Activated CD4-positive, alpha-beta T cell treated with anti-CD3 and anti-CD28 coated beads, Interleukin-2, amount 50 U/mL, for 4 hours (primary cell): Measurements from ENCODE around the gene KLRF2.

Experiments used
- DNase-seq, 2 experiments: peaks; one replicate each; pipeline ENCODE4 v3.0.0-alpha.2; 2020

Gene KLRF2

GRCh38 chr12:9895215-9895971 lies 14.1 kb downstream of the KLRF2 start:
- no peak for DNase-seq

- DNase-seq, result no peak
These were observed 16.2 kb downstream of the KLRF2 start for GRCh38 chr12:9897535-9897934.

GRCh38 chr12:9899209-9899608 lies 17.9 kb downstream of the KLRF2 start:
- DNase-seq, result no peak

- no peak for DNase-seq
These were observed 19.6 kb downstream of the KLRF2 start for GRCh38 chr12:9900930-9901329.

- no peak for DNase-seq
These were observed 21.4 kb downstream of the KLRF2 start for GRCh38 chr12:9902539-9903228.

GRCh38 chr12:9906873-9907272 lies 25.6 kb downstream of the KLRF2 start:
- peak; percentile 7 to 10 for DNase-seq

GRCh38 chr12:9907769-9908168 lies 26.5 kb downstream of the KLRF2 start:
- no peak for DNase-seq

GRCh38 chr12:9908350-9908749 lies 27.1 kb downstream of the KLRF2 start:
- no peak for DNase-seq

GRCh38 chr12:9909724-9910123 lies 28.4 kb downstream of the KLRF2 start:
- DNase-seq, result no peak

- DNase-seq, result no peak
These were observed 29.6 kb downstream of the KLRF2 start for GRCh38 chr12:9910716-9911421.

GRCh38 chr12:9911708-9912107 lies 30.4 kb downstream of the KLRF2 start:
- DNase-seq, result no peak

GRCh38 chr12:9919443-9919842 lies 38.2 kb downstream of the KLRF2 start:
- DNase-seq, result no peak

GRCh38 chr12:9920451-9920850 lies 39.2 kb downstream of the KLRF2 start:
- DNase-seq, result no peak

GRCh38 chr12:9922429-9922828 lies 41.1 kb downstream of the KLRF2 start:
- no peak for DNase-seq

GRCh38 chr12:9925705-9926393 lies 44.6 kb downstream of the KLRF2 start:
- peak in 1 of 2 experiments; percentile 3 for DNase-seq

GRCh38 chr12:9926876-9927275 lies 45.6 kb downstream of the KLRF2 start:
- DNase-seq, result no peak

- no peak for DNase-seq
These were observed 47.3 kb downstream of the KLRF2 start for GRCh38 chr12:9928607-9929006.

GRCh38 chr12:9931245-9931644 lies 50.0 kb downstream of the KLRF2 start:
- no peak for DNase-seq

- DNase-seq, result no peak
These were observed 51.0 kb downstream of the KLRF2 start, which contains the start of gene CLEC2A for GRCh38 chr12:9932270-9932669. TSS of gene CLEC2A (minus strand) at chr12:9932370. CDS start at chr12:9932329, 41 bp downstream.

GRCh38 chr12:9933958-9934357 lies 52.7 kb downstream of the KLRF2 start:
- no peak for DNase-seq

GRCh38 chr12:9935026-9935425 lies 53.7 kb downstream of the KLRF2 start:
- DNase-seq, result no peak

GRCh38 chr12:9936591-9936990 lies 55.3 kb downstream of the KLRF2 start:
- no peak for DNase-seq

- no peak for DNase-seq
These were observed 59.1 kb downstream of the KLRF2 start for GRCh38 chr12:9940375-9940774.
